Measurements from ENCODE around the gene SERPINB10.

DNA sequence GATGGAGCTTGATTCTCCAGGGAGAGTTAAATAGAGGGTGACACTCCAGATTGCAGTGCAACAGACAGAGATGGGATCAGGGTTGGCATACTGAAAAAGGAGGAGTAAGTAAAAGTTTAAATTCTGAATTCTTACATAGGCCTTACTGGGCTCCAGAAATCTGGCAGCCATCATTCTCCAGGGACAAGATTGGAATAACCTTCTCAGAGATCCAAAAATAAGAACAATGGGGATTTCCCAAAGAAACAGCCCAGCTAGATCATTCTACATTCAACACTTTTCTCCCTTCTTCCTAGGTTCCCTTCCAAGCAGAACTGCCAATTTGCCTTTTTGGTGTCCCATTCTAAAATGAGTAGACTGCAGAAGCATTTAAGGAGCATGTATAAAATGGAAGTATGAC is 35.2 kb upstream of the SERPINB10 start:
- TF ChIP-seq, protein P1, sequence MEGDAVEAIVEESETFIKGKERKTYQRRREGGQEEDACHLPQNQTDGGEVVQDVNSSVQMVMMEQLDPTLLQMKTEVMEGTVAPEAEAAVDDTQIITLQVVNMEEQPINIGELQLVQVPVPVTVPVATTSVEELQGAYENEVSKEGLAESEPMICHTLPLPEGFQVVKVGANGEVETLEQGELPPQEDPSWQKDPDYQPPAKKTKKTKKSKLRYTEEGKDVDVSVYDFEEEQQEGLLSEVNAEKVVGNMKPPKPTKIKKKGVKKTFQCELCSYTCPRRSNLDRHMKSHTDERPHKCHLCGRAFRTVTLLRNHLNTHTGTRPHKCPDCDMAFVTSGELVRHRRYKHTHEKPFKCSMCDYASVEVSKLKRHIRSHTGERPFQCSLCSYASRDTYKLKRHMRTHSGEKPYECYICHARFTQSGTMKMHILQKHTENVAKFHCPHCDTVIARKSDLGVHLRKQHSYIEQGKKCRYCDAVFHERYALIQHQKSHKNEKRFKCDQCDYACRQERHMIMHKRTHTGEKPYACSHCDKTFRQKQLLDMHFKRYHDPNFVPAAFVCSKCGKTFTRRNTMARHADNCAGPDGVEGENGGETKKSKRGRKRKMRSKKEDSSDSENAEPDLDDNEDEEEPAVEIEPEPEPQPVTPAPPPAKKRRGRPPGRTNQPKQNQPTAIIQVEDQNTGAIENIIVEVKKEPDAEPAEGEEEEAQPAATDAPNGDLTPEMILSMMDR (conservative IDR thresholded peaks at IDR 0.05; ENCODE audit: low read length): no peak
- TF ChIP-seq EZH2phosphoT487 (IDR thresholded peaks at IDR 0.05; ENCODE audit: borderline replicate concordance): no peak
